22Rv1 (cell line): Measurements from ENCODE around the gene LIG4.

Experiments used
- CTCF ChIP-seq: fragments of 450-650 bp; IDR thresholded peaks from 2 replicates; pipeline ENCODE4 v1.5.1; 2017; ENCODE audit warnings: mild to moderate bottlenecking
- ZFX ChIP-seq: fragments of 450-650 bp; IDR thresholded peaks from 2 replicates; pipeline ENCODE4 v1.6.1; 2017; ENCODE audit warnings: antibody characterized with exemption, borderline replicate concordance

GRCh38 chr13:108220041-108220440 lies 4.7 kb upstream of the LIG4 start:
- TF ChIP-seq CTCF (peak; percentile 34; the same call in 1 of the 2 replicates), ZFX (no peak)
